Upper lobe of right lung (tissue), 1 donor: ENCODE results near the gene CCM2. TPM values are rescaled to one million over a fixed set of nuclear protein-coding genes. Genes with fewer than 3 reads are reported as not detected.

Source experiments
- ATAC-seq: fragments of 200-7000 bp; cut with Tn5 transposase; one replicate; pipeline ENCODE4 v1.9.1; 2020; ENCODE audit warnings: mild to moderate bottlenecking, moderate library complexity
- DNase-seq: peaks from one replicate; pipeline ENCODE4 v3.0.0-alpha.2; 2020
- H3K27ac ChIP-seq: fragments of 200-600 bp; one replicate; pipeline ENCODE4 v1.8.0; 2022
- H3K27me3 ChIP-seq: fragments of 200-600 bp; one replicate; pipeline ENCODE4 v1.8.0; 2022; ENCODE audit warnings: mild to moderate bottlenecking
- H3K36me3 ChIP-seq: fragments of 200-600 bp; one replicate; pipeline ENCODE4 v1.8.0; 2022
- H3K4me1 ChIP-seq: fragments of 200-600 bp; one replicate; pipeline ENCODE4 v1.8.0; 2022
- H3K4me3 ChIP-seq: fragments of 200-600 bp; one replicate; pipeline ENCODE4 v1.8.0; 2022; ENCODE audit warnings: mild to moderate bottlenecking
- H3K9me3 ChIP-seq: fragments of 200-600 bp; one replicate; pipeline ENCODE4 v1.8.0; 2022
- CTCF ChIP-seq: fragments of 200-600 bp; IDR thresholded peaks from one replicate; pipeline ENCODE4 v1.8.0; 2022; ENCODE audit warnings: antibody characterized with exemption
- intact Hi-C: fragments of 100-400 bp; cut with DNase I; formaldehyde crosslinking; loops from one replicate; pipeline ENCODE4 v1.11.0; 2022
- total RNA-seq: library from RNA; stranded (reverse); fragmentation: NEBNext Ultra II Directional; extraction: Animal tissue kit (Norgen Biotek cat#: 25700); gene quantifications from one replicate; pipeline ENCODE4 v1.2.1, GENCODE V29; 2021
- donor health status: DM: no; HTN: yes; CAD: no; lungs with severe emphysema.

The CCM2 gene
- total RNA-seq, 1 donor from 2014 or later, result 40.2 TPM

GRCh38 chr7:44994877-44995554 is 5.0 kb upstream of the CCM2 start:
- H3K27me3 ChIP-seq, result no peaks in the 10 kb centered on the region
- intact Hi-C loops, result no loop called here
- TF ChIP-seq CTCF, result no peak
- no peak for DNase-seq
- no peaks in the 10 kb centered on the region for H3K9me3 ChIP-seq
- no peaks in the 10 kb centered on the region for H3K36me3 ChIP-seq
- no peak overlapping the region for H3K4me3 ChIP-seq
- no peak for ATAC-seq
- H3K27ac ChIP-seq, result no peak overlapping the region
- H3K4me1 ChIP-seq, result peaks cover 7% of the 10 kb centered on the region

DNA sequence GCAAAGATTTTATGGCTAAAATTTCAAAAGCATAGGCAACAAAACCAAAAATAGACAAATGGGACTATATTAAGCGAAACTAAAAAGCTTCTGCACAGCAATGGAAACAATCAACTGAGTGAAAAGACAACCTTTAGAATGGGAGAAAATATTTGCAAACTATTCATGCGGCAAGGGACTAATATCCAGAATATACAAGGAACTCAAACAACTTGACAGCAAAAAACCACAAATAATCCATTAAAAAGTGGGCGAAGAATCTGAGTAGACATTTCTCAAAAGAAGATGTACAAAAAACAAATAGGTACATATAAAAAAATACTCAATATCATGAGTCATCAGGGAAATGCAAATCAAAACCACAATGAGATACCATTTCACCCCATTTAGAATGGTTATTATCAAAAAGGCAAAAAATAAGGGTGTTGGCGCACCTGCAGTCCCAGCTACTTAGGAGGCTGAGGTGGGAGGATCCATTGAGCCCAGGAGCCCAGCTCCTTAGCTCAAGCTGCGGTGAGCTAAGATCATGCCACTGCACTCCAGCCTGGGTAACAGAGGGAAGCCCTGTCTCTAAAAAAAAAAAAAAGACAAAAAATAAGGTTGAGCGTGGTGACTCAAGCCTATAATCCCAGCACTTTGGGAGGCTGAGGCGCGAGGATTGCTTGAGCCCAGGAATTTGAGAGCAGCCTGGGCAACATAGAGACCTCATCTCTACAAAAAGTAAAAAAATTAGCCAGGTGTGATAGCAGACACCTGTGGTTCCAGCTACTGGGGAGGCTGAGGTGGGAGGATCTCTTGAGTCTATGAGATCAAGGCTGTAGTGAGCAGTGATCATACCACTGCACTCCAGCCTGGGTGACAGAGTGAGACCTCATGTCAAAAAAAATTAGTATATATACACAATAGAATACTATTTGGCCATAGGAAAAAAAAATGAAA is 4.2 kb upstream of the CCM2 start:
- H3K4me3 ChIP-seq, result no peak overlapping the region
- DNase-seq (no peak), ATAC-seq (no peak)
- TF ChIP-seq CTCF, result no peak
- no peaks in the 10 kb centered on the region for H3K27me3 ChIP-seq
- intact Hi-C loops, result no loop called here
- no peak overlapping the region for H3K27ac ChIP-seq
- H3K9me3 ChIP-seq, result no peaks in the 10 kb centered on the region
- peaks cover 7% of the 10 kb centered on the region for H3K4me1 ChIP-seq
- H3K36me3 ChIP-seq, result no peaks in the 10 kb centered on the region

GRCh38 chr7:44998153-44998871 is 1.7 kb upstream of the CCM2 start:
- Histone ChIP-seq H3K4me1 (peaks cover 17% of the 10 kb centered on the region), H3K4me3 (peak overlapping the region; percentile 75), H3K27ac (no peak overlapping the region), H3K9me3 (no peaks in the 10 kb centered on the region), H3K36me3 (no peaks in the 10 kb centered on the region), H3K27me3 (no peaks in the 10 kb centered on the region)
- no peak for TF ChIP-seq CTCF
- no peak for DNase-seq
- intact Hi-C loops, result no loop called here
- no peak for ATAC-seq

DNA sequence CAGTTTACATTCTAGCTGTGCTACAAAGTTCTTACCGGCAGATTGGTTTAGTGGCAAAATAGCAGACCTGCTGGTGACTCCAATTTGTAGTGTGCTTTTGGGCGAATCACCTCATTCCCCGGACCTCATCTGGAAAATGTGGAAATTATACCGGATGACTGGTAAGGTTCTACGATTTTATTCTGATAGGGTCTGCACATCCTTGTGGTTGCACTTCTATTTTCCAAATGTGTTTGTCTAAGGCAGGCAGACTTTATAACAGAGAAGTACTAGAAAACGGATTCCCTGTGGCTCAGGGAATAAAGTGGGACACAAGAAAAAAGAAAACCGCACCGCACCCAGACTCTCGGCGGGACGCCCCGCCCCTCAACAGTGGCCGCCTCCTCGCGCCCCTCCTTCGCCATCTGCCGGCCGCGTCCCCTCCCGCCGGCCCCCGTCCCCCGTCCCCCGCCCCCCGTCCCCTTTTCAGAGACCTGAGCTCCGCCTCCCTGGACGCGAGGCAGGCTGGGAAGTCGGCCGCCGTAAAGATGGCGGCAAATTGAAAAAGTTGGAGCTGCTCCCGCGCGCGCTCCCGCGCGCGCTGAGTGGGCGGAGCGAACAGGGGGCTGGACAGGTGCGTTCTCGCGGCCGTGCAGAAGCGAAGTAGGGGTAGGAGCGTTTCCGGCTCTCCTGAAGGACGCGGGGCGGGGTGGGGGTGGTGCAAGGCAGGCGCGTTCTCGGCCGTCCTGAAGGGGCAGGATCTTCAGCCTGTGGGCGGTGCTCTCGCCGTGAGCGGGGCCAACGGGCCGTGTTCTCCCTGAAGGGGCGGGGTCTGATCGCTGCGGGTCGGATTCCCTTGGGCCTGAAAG is 532 bp upstream of the CCM2 start:
- H3K27me3 ChIP-seq, result no peaks in the 10 kb centered on the region
- H3K4me1 ChIP-seq, result peaks cover 17% of the 10 kb centered on the region
- peak; percentile 18 for TF ChIP-seq CTCF
- peak overlapping the region; percentile 87 for H3K27ac ChIP-seq
- no peaks in the 10 kb centered on the region for H3K36me3 ChIP-seq
- H3K4me3 ChIP-seq, result peak overlapping the region; percentile 75
- peak; percentile 100 for DNase-seq
- no peaks in the 10 kb centered on the region for H3K9me3 ChIP-seq
- peak; percentile 97 for ATAC-seq
- intact Hi-C loops, result no loop called here

- ATAC-seq, result no peak
- Histone ChIP-seq H3K9me3 (no peaks in the 10 kb centered on the region), H3K4me3 (peak overlapping the region; percentile 73), H3K4me1 (peaks cover 17% of the 10 kb centered on the region), H3K27ac (peak overlapping the region; percentile 88), H3K36me3 (no peaks in the 10 kb centered on the region), H3K27me3 (no peaks in the 10 kb centered on the region)
- no peak for TF ChIP-seq CTCF
- DNase-seq, result peak; percentile 62
- intact Hi-C loops, result no loop called here
Observed at GRCh38 chr7:45001138-45001694, 1.2 kb downstream of the CCM2 start.
